Psoas muscle (tissue), 8 donors: ENCODE results near the gene NAPG. TPM values are rescaled to one million over a fixed set of nuclear protein-coding genes. Genes with fewer than 3 reads are reported as not detected.
A peak's percentile ranks its signal among the peaks of the same experiment; 100 is the strongest.
"Not testable (repeated sequence)": the region's sequence is repeated elsewhere in the genome, so short reads cannot be mapped to it uniquely, and the experiment has no call there.

Source experiments
- ATAC-seq, 4 donors: fragments of 200-7000 bp; cut with Tn5 transposase; one replicate each; pipeline ENCODE4 v1.9.1; 2020; ENCODE audit warnings: moderate library complexity in 3 of 4, mild to moderate bottlenecking in 2 of 4
- DNase-seq, 2 donors: peaks; one replicate each; pipeline ENCODE4 v3.0.0-alpha.2; 2020
- H3K27ac ChIP-seq: fragments of 200-600 bp; one replicate; pipeline ENCODE4 v1.8.0; 2022
- H3K27me3 ChIP-seq, 3 donors: fragments of 200-600 bp in 1 of 3; one replicate each; pipeline versions ENCODE4 v1.6.1 to v1.8.0; 2013 to 2022; ENCODE audit warnings: low read length in 2 of 3, mild to moderate bottlenecking in 2 of 3, moderate library complexity in 1 of 3; ENCODE audit not compliant: insufficient read depth in 3 of 3
- H3K36me3 ChIP-seq, 2 donors: fragments of 200-600 bp in 1 of 2; one replicate each; pipeline versions ENCODE4 v1.6.1 to v1.8.0; 2013 to 2022; ENCODE audit warnings: low read depth in 1 of 2, mild to moderate bottlenecking in 1 of 2, moderate library complexity in 1 of 2; ENCODE audit not compliant: insufficient read depth in 1 of 2
- H3K4me1 ChIP-seq: fragments of 200-600 bp; one replicate; pipeline ENCODE4 v1.8.0; 2022
- H3K4me3 ChIP-seq: fragments of 200-600 bp; one replicate; pipeline ENCODE4 v1.8.0; 2022; ENCODE audit warnings: mild to moderate bottlenecking
- H3K9me3 ChIP-seq: fragments of 200-600 bp; one replicate; pipeline ENCODE4 v1.8.0; 2022
- CTCF ChIP-seq: fragments of 200-600 bp; IDR thresholded peaks from one replicate; pipeline ENCODE4 v1.8.0; 2022; ENCODE audit warnings: antibody characterized with exemption
- WGBS, 3 donors: extraction: QIAGEN DNeasy Blood & Tissue Kit; methylation state at CpG; one replicate each; pipeline versions ENCODE4 v1.1.6 to v1.1.7; 2013; 5-methylcytosine and 5-hydroxymethylcytosine counted together
- intact Hi-C, 2 donors: fragments of 100-400 bp; cut with DNase I; formaldehyde crosslinking; loops; one replicate each; pipeline versions ENCODE4 v1.11.0 to v1.14.2; 2022
- polyA plus RNA-seq, 3 donors: library from polyadenylated mRNA; stranded (reverse); fragments of 200-250 nt; gene quantifications; one replicate each; pipeline ENCODE4 v1.2.3, GENCODE V29; 2013
- total RNA-seq, 4 donors: library from RNA; stranded (reverse); fragmentation: NEBNext Ultra II Directional in 2 of 4; extraction: Animal tissue kit (Norgen Biotek cat#: 25700) in 2 of 4; gene quantifications; one replicate each; pipeline versions ENCODE4 v1.2.1 to v1.2.4, GENCODE V29; 2021 to 2023
- donor health status: healthy with polysubstance abuse.
- donor health status: DM: no; HTN: no; CAD: no; lungs with moderate emphysema.
- donor health status: Bipolar disorder and iron deficiency.
- donor health status: healthy.
- donor health status: DM: yes; HTN: yes; CAD: no.
- donor health status: DM: no; HTN: no; CAD: no.
- donor health status: DM: no; HTN: no; CAD: no.
- donor health status: DM: yes; HTN: yes; CAD: no.

NAPG gene
- total and polyA plus RNA-seq, 7 donors = 10.7 to 38.7 (median 22.1) TPM

GRCh38 chr18:10591896-10592295, 66.1 kb downstream of the NAPG start:
- ATAC-seq (no peak), DNase-seq (no peak)
- WGBS, 3 donors = 88 to 90% (median 88%) methylated on average over 3 of the region's 3 CpGs
- no peaks in the 10 kb centered on the region for H3K9me3 ChIP-seq
- H3K27ac ChIP-seq = no peak overlapping the region
- H3K4me1 ChIP-seq = no peaks in the 10 kb centered on the region
- no peak for TF ChIP-seq CTCF
- H3K36me3 ChIP-seq = no peaks in the 10 kb centered on the region
- H3K4me3 ChIP-seq = no peak overlapping the region
- intact Hi-C loops = no loop called here
- no peaks in the 10 kb centered on the region for H3K27me3 ChIP-seq

- DNase-seq, H3K4me1 ChIP-seq, H3K4me3 ChIP-seq, H3K27me3 ChIP-seq, H3K9me3 ChIP-seq, H3K36me3 ChIP-seq, intact Hi-C loops: not testable (repeated sequence)
- peak overlapping the region; percentile 19 for H3K27ac ChIP-seq
- ATAC-seq = peak; percentile 71 to 80 (median 78)
- WGBS, 3 donors = 55 to 66% (median 63%) methylated on average over 5 of the region's 5 CpGs
Measured at GRCh38 chr18:10593366-10594022, 67.7 kb downstream of the NAPG start.

- H3K4me3 ChIP-seq, H3K27me3 ChIP-seq, H3K9me3 ChIP-seq, DNase-seq, intact Hi-C loops, ATAC-seq, H3K36me3 ChIP-seq, H3K27ac ChIP-seq, H3K4me1 ChIP-seq: not testable (repeated sequence)
- 48 to 87% (median 85%) methylated on average over 3 to 4 of the region's 4 CpGs for WGBS, 3 donors
Measured at GRCh38 chr18:10595917-10596316, 70.1 kb downstream of the NAPG start.

- intact Hi-C loops, ATAC-seq, H3K9me3 ChIP-seq, H3K4me1 ChIP-seq, H3K4me3 ChIP-seq, DNase-seq, H3K36me3 ChIP-seq, H3K27ac ChIP-seq, H3K27me3 ChIP-seq: not testable (repeated sequence)
- 70 to 92% (median 85%) methylated on average over 4 of the region's 4 CpGs for WGBS, 3 donors
Measured at GRCh38 chr18:10597695-10598094, 71.9 kb downstream of the NAPG start.

- ATAC-seq, H3K27me3 ChIP-seq, intact Hi-C loops, H3K4me3 ChIP-seq, H3K27ac ChIP-seq, H3K4me1 ChIP-seq, H3K9me3 ChIP-seq, H3K36me3 ChIP-seq, DNase-seq: not testable (repeated sequence)
- WGBS, 3 donors = 82 to 86% (median 82%) methylated on average over 7 of the region's 7 CpGs
Measured at GRCh38 chr18:10600701-10601100, 74.9 kb downstream of the NAPG start.

Other genes starting within 250 kb of the NAPG start
- 10 to 100 TPM in 2 of 4 donors, 1 to 10 TPM in 2; 1.4 to 47.0 (median 9.3) TPM for gene APCDD1, start 71.4 kb upstream of the NAPG start, total RNA-seq
- gene APCDD1, start 71.4 kb upstream of the NAPG start, polyA plus RNA-seq = 1 to 10 TPM; 2.9 to 6.3 (median 6.2) TPM